A549 (cell line): Measurements from ENCODE around the gene LIPE. TPM values are rescaled to one million over a fixed set of nuclear protein-coding genes. Genes with fewer than 3 reads are reported as not detected.

Experiments
- ATAC-seq, 2 experiments: fragments of 200-7000 bp in 1 of 2; fragments of >200 bp in 1 of 2; cut with Nextera tagmentation in 1 of 2; cut with Tn5 transposase in 1 of 2; 3 replicates each; pipeline versions ENCODE4 v1.8.0 to v1.9.1; 2018 to 2020; ENCODE audit warnings: mild to moderate bottlenecking in 1 of 2, moderate library complexity in 1 of 2
- CTCF ChIA-PET: fragments of 300-600 bp; sonication (Branson Sonifier 250); formaldehyde crosslinking; extraction: SDS; loops from one replicate; lab custom pipeline; 2021; ENCODE audit warnings: antibody characterized with exemption, inconsistent platforms; lab: Yijun Ruan, JAX
- POLR2A ChIA-PET: fragments of 350-600 bp; formaldehyde crosslinking; extraction: SDS; loops from one replicate; lab custom pipeline; 2021; ENCODE audit warnings: antibody characterized with exemption, inconsistent platforms; lab: Yijun Ruan, JAX
- DNase-seq, 2 experiments: peaks; one replicate each; pipeline versions ENCODE4 v3.0.0 to v3.0.0-alpha.2; 2011 to 2016; ENCODE audit warnings: low read depth in 1 of 2, low spot score in 1 of 2
- FAIRE-seq: peaks from 2 replicates; lab custom pipeline; 2011; peaks lifted over from hg19 to GRCh38; lab: Jason Lieb, UNC
- H3K27ac ChIP-seq, 2 experiments: fragments of >200 bp; sonication (Bioruptor Twin); formaldehyde crosslinking; 3 replicates each; pipeline ENCODE4 v1.5.1; 2016 to 2017
- H3K4me1 ChIP-seq: fragments of >200 bp; sonication (Bioruptor Twin); formaldehyde crosslinking; 3 replicates; pipeline ENCODE4 v1.6.1; 2016
- H3K4me2 ChIP-seq: fragments of >200 bp; sonication (Bioruptor Twin); formaldehyde crosslinking; 3 replicates; pipeline ENCODE4 v1.6.1; 2016
- H3K4me3 ChIP-seq: fragments of >200 bp; sonication (Bioruptor Twin); formaldehyde crosslinking; 3 replicates; pipeline ENCODE4 v1.5.1; 2016
- H3K9me3 ChIP-seq: fragments of >200 bp; sonication (Bioruptor Twin); formaldehyde crosslinking; 3 replicates; pipeline ENCODE4 v1.6.1; 2016
- BHLHE40 ChIP-seq: IDR thresholded peaks from 2 replicates; pipeline ENCODE4 v1.6.1; 2012; ENCODE audit warnings: low read depth, low read length, inconsistent platforms
- CBX2 ChIP-seq: fragments of 200-600 bp; sonication (generic); IDR thresholded peaks from 2 replicates; pipeline ENCODE4 v1.6.1; 2016; ENCODE audit warnings: low read depth, mild to moderate bottlenecking, borderline replicate concordance
- CBX8 ChIP-seq: fragments of 200-600 bp; sonication (generic); IDR thresholded peaks from 2 replicates; pipeline ENCODE4 v1.6.1; 2016
- CEBPB ChIP-seq, 2 experiments: fragments of >200 bp in 1 of 2; sonication (Bioruptor Twin) in 1 of 2; formaldehyde crosslinking in 1 of 2; IDR thresholded peaks; 2 replicates each; pipeline ENCODE4 v1.6.1; 2012 to 2016
- CHD2 ChIP-seq: fragments of 150-350 bp; IDR thresholded peaks from 2 replicates; pipeline ENCODE4 v1.6.1; 2014; ENCODE audit warnings: low read length; ENCODE audit not compliant: partially characterized antibody
- CTCF ChIP-seq: fragments of >200 bp; sonication (Bioruptor Twin); formaldehyde crosslinking; IDR thresholded peaks from 3 replicates; pipeline ENCODE4 v1.5.1; 2016
- E2F6 ChIP-seq: IDR thresholded peaks from 2 replicates; pipeline ENCODE4 v1.6.1; 2012; ENCODE audit warnings: low read depth, borderline replicate concordance
- EHF ChIP-seq: fragments of 250-450 bp; sonication (Bioruptor Pico); IDR thresholded peaks from 2 replicates; pipeline ENCODE4 v1.5.0; 2020; ENCODE audit warnings: mild to moderate bottlenecking
- ELK1 ChIP-seq: fragments of 150-350 bp; IDR thresholded peaks from 2 replicates; pipeline ENCODE4 v1.6.1; 2014; ENCODE audit warnings: low read depth, mild to moderate bottlenecking, low read length
- ESRRA ChIP-seq: fragments of 150-350 bp; IDR thresholded peaks from 2 replicates; pipeline ENCODE4 v1.6.1; 2014; ENCODE audit warnings: mild to moderate bottlenecking, low read length, borderline replicate concordance
- FOSB ChIP-seq: fragments of 250-450 bp; sonication (Bioruptor Pico); IDR thresholded peaks from 2 replicates; pipeline ENCODE4 v1.5.0; 2020; ENCODE audit warnings: mild to moderate bottlenecking, moderate library complexity
- FOSL2 ChIP-seq, 2 experiments: fragments of 450-650 bp in 1 of 2; fragments of >200 bp in 1 of 2; sonication (Bioruptor Twin) in 1 of 2; formaldehyde crosslinking; IDR thresholded peaks; 2 replicates each; pipeline versions ENCODE4 v1.5.0 to v1.6.1; 2016 to 2020; ENCODE audit warnings: mild to moderate bottlenecking in 1 of 2, moderate library complexity in 1 of 2
- HOXA7 ChIP-seq: fragments of 250-450 bp; sonication (Bioruptor Pico); IDR thresholded peaks from 2 replicates; pipeline ENCODE4 v1.5.0; 2020; ENCODE audit warnings: mild to moderate bottlenecking, moderate library complexity
- HOXB13 ChIP-seq: fragments of 250-450 bp; sonication (Bioruptor Pico); IDR thresholded peaks from 2 replicates; pipeline ENCODE4 v1.5.0; 2020; ENCODE audit warnings: low read depth, mild to moderate bottlenecking, moderate library complexity
- JUN ChIP-seq, 2 experiments: fragments of >200 bp; sonication (Bioruptor Twin); formaldehyde crosslinking; IDR thresholded peaks; 2 replicates in 1 of 2; 3 replicates in 1 of 2; pipeline ENCODE4 v1.6.1; 2016 to 2017
- JUNB ChIP-seq: fragments of >200 bp; sonication (Bioruptor Twin); formaldehyde crosslinking; IDR thresholded peaks from 2 replicates; pipeline ENCODE4 v1.6.1; 2016
- KDM5A ChIP-seq: fragments of 200-600 bp; sonication (generic); IDR thresholded peaks from 2 replicates; pipeline ENCODE4 v1.6.1; 2016; ENCODE audit warnings: antibody characterized with exemption, mild to moderate bottlenecking
- PHF8 ChIP-seq: fragments of 200-600 bp; sonication (generic); IDR thresholded peaks from 2 replicates; pipeline ENCODE4 v1.6.1; 2016; ENCODE audit warnings: low read depth, mild to moderate bottlenecking, antibody characterized with exemption, moderate library complexity, borderline replicate concordance
- RCOR1 ChIP-seq: fragments of 150-350 bp; IDR thresholded peaks from 2 replicates; pipeline ENCODE4 v1.6.1; 2014; ENCODE audit warnings: antibody characterized with exemption, low read length, low read depth
- SREBF2 ChIP-seq: fragments of 450-650 bp; IDR thresholded peaks from 2 replicates; pipeline ENCODE4 v1.6.1; 2014; ENCODE audit warnings: mild to moderate bottlenecking, moderate library complexity
- TP53 ChIP-seq: fragments of 250-450 bp; sonication (Bioruptor Pico); IDR thresholded peaks from 2 replicates; pipeline ENCODE4 v1.5.0; 2021; ENCODE audit warnings: mild to moderate bottlenecking, moderate library complexity
- ZC3H11A ChIP-seq: fragments of 450-650 bp; IDR thresholded peaks from 2 replicates; pipeline ENCODE4 v1.6.1; 2014; ENCODE audit warnings: antibody characterized with exemption, mild to moderate bottlenecking
- ZFP36 ChIP-seq: fragments of 450-650 bp; IDR thresholded peaks from 2 replicates; pipeline ENCODE4 v1.6.1; 2014; ENCODE audit warnings: borderline replicate concordance; ENCODE audit not compliant: partially characterized antibody
- ZNF302 ChIP-seq: fragments of 250-450 bp; sonication (Bioruptor Pico); IDR thresholded peaks from 2 replicates; pipeline ENCODE4 v1.9.0; 2021; ENCODE audit warnings: inconsistent platforms, mild to moderate bottlenecking, moderate library complexity
- WGBS: methylation state at CpG from one replicate; pipeline ENCODE4 v1.1.6; 2017; ENCODE audit errors: missing lambda C conversion rate; 5-methylcytosine and 5-hydroxymethylcytosine counted together
- polyA plus RNA-seq, 4 experiments: library from polyadenylated mRNA; depleted of rRNA in 3 of 4; stranded (reverse); fragments of >200 nt; fragmentation: RNase III in 1 of 4; extraction: RNeasy Plus Mini Kit Qiagen cat#74134 plus additional on column Dnase treatment in 1 of 4; gene quantifications; 2 replicates in 3 of 4; 3 replicates in 1 of 4; pipeline ENCODE4 v1.2.3, GENCODE V29; 2011 to 2017

Gene LIPE
- polyA plus RNA-seq, 2 of the 4 experiments (the other 2 are of a cell fraction), result 1.6 to 3.2 TPM

GRCh38 chr19:42409477-42409876, 17.7 kb downstream of the LIPE start:
- DNase-seq (no peak), ATAC-seq (no peak), FAIRE-seq (no peak)
- Histone ChIP-seq H3K4me2 (no peak overlapping the region), H3K9me3 (no peaks in the 10 kb centered on the region), H3K4me3 (no peak overlapping the region), H3K27ac (no peak overlapping the region), H3K4me1 (no peaks in the 10 kb centered on the region)
- ChIA-PET POLR2A (interaction anchor here (1.5 kb wide), 1 partner anchor 8 kb away, joined by 3 read pairs; no protein-coding TSS in a partner anchor), CTCF (interaction anchor here (0.9 to 16.0 kb wide), 8 partner anchors 6 to 301 kb away, joined by 3 to 302 read pairs (median 4); no protein-coding TSS in a partner anchor)
- TF ChIP-seq KDM5A (no peak), ZNF302 (no peak), ZFP36 (no peak), JUNB (no peak), ELK1 (no peak), CBX8 (no peak), CBX2 (no peak), TP53 (CRISPR knock-in tag) (no peak), BHLHE40 (no peak), FOSL2 (IDR thresholded peaks at IDR 0.05) (no peak), FOSL2 (CRISPR knock-in tag; IDR thresholded peaks at IDR 0.05) (no peak), HOXA7 (CRISPR knock-in tag) (no peak), E2F6 (no peak), PHF8 (no peak), CTCF (no peak), SREBF2 (no peak), ZC3H11A (no peak), FOSB (no peak), EHF (CRISPR knock-in tag) (no peak), HOXB13 (CRISPR knock-in tag) (no peak), JUN (IDR thresholded peaks at IDR 0.05) (no peak)
- WGBS, result 87% methylated on average over 6 of the region's 6 CpGs

GRCh38 chr19:42407816-42408175, 19.4 kb downstream of the LIPE start:
- TF ChIP-seq CEBPB (IDR thresholded peaks at IDR 0.05) (no peak), RCOR1 (no peak), ESRRA (no peak), ZFP36 (no peak), CHD2 (no peak), E2F6 (no peak)
- ATAC-seq (no peak), FAIRE-seq (no peak), DNase-seq (no peak)
- ChIA-PET POLR2A (interaction anchor here (1.6 kb wide), 1 partner anchor 11 kb away, joined by 8 read pairs; no protein-coding TSS in a partner anchor), CTCF (interaction anchor here (0.9 to 17.1 kb wide), 8 partner anchors 8 to 299 kb away, joined by 3 to 302 read pairs (median 8); partner anchors contain the start of gene CNFN)
- Histone ChIP-seq H3K4me3 (no peak overlapping the region), H3K4me1 (no peaks in the 10 kb centered on the region), H3K4me2 (no peak overlapping the region), H3K27ac (no peak overlapping the region), H3K9me3 (no peaks in the 10 kb centered on the region)
- 94% methylated on average over 10 of the region's 10 CpGs for WGBS
